AML-193 (cell line): Measurements from ENCODE around the gene CFAP46.
"Not testable (repeated sequence)": the region's sequence is repeated elsewhere in the genome, so short reads cannot be mapped to it uniquely, and the experiment has no call there.

Experiments used
- DNase-seq, 2 experiments: peaks; one replicate each; lab custom pipeline; 2025; lab: John Stamatoyannopoulos, UW

The CFAP46 gene

DNA sequence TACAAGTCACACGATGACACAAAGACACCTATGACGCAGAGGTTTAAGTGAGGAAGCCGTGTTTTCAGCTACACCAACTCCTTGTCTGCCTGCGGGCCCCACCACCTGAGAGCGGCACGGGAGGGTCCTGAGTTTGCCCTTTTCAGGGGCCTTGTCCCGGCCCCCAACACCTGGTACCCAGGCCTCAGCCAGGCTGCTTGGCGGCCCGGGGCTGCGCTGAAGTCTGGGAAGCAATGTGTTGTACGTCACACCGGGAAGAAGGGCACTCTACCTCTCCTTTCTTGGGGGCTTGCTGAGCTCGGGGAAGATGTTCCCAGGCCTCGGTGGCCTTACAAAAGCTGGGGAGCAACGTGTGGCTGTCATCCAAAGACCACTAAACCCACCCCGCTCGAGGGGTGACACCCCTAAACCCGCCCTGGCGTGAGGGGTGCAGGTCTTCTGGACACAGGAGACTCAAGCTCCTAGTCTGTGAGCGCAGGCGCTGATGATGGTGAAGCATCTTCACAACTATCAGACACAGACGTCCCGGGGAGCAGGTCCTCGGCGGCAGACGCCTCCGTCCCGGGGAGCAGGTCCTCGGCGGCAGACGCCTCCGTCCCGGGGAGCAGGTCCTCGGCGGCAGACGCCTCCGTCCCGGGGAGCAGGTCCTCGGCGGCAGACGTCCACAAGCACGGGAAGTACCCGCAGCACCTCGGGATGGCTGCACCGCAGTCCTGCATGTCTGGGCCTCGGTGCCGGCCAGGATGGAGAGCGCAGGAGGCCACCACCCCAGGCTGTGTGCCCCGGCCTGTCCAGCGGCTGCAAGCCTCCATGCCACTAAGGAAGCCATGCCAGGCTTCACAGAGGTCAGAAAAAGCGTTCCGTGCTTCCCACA is 15.4 kb downstream of the CFAP46 start:
- no peak for DNase-seq

- no peak for DNase-seq
Observed at GRCh38 chr10:132926070-132926469, 16.3 kb downstream of the CFAP46 start.

- no peak for DNase-seq
Observed at GRCh38 chr10:132925614-132926013, 16.8 kb downstream of the CFAP46 start.

DNA sequence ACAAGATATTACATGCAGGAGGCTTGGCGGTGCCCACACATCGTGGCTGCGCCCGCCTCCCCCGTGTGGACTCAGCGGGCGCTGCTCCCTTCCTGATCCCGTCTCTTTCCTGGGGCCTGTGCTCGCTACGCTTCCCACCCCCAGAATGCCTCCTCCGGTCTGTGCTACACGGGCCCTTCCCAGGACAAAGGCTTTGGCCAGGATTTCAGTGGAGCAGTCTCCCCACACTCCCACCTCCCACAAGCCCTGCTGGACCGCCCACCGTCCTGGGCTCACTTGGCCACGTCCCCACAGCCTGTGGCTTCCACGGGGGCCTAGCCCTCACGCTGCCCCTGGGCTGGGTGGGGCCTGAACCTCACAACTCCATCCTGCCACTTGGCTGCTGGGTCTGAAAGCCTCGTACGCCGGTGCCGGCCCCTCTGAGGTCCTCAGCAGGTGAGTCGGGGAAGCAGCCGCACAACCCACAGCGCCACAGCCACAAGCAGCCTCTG is 17.3 kb downstream of the CFAP46 start:
- no peak for DNase-seq

GRCh38 chr10:132924046-132924952 is 18.1 kb downstream of the CFAP46 start:
- DNase-seq, result no peak

DNA sequence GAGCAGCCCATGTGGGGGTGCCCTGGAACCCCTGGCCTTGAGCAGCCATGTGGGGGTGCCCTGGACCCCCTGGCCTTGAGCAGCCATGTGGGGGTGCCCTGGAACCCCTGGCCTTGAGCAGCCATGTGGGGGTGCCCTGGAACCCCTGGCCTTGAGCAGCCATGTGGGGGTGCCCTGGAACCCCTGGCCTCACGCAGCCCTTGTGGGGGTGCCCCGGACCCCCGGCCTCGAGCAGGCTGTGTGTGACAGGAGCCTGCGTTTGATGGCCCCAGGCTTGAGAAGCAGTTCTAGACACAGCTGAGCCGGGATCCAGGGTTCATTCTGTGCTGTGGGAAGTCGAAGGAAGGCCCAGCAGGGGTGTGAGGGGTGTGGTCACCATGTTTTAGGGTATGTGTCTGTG is 19.0 kb downstream of the CFAP46 start:
- not testable (repeated sequence) for DNase-seq

DNA sequence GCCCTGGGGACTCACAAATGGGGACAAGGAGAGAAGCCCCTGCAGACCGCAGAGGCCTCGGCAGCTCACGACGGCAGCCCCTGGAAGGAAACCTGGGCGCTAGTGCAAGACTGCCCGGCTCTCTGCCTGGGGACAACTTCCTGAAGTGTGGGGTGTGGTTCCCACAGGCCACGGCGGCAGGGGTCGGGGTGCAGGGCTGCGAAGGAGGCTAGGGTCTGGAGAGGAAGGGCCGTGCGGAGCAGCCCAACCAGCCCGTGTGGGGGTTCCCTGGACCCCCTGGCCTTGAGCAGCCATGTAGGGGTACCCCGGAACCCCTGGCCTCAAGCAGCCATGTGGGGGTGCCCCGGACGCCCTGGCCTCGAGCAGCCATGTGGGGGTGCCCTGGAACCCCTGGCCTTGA is 19.5 kb downstream of the CFAP46 start:
- DNase-seq, result no peak

- DNase-seq, result no peak
Observed at GRCh38 chr10:132921818-132922807, 20.3 kb downstream of the CFAP46 start.

- DNase-seq, result no peak
Observed at GRCh38 chr10:132921086-132921485, 21.3 kb downstream of the CFAP46 start.

- no peak for DNase-seq
Observed at GRCh38 chr10:132920101-132920925, 22.1 kb downstream of the CFAP46 start.

DNA sequence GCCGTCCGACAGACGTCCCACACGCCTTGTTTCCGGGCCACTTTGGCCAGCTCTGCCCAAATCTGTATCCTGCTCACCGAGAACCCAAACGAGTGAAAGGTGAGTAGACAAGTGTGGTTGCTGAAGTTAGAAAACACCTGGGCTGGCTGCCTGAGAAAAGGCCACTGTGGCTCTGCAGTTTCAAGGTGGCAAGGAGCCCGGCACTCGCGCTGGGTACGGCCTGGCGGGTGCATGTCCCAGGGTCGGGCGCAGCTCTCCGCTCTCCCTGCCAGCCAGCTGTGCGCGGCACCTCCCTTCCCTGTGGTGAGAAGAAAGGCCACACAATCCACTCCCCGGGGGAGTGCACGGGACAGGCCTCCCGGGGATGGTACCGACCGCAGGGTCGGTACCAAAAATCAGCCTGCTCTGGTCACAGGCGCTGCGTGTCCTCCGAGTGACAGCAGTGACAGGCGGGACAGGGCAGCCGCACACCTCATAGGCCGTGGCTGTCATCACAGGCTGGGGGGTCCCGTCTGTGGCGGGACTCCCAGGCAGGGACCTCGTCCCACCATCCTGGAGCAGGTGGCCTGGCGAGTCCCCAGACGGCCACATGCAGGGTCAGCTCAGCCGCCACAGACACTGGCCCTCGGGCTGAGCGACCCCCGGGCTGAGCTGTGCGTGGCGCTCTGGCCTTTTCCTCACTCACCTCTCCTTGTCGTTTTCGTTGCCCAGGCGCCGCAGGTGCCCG is 22.8 kb downstream of the CFAP46 start:
- DNase-seq, result no peak

- no peak for DNase-seq
Observed at GRCh38 chr10:132918617-132919373, 23.6 kb downstream of the CFAP46 start.

- no peak for DNase-seq
Observed at GRCh38 chr10:132918264-132918616, 24.1 kb downstream of the CFAP46 start.

- DNase-seq, result no peak
Observed at GRCh38 chr10:132916956-132917666, 25.3 kb downstream of the CFAP46 start.

GRCh38 chr10:132916421-132916841 is 25.9 kb downstream of the CFAP46 start:
- DNase-seq, result no peak

DNA sequence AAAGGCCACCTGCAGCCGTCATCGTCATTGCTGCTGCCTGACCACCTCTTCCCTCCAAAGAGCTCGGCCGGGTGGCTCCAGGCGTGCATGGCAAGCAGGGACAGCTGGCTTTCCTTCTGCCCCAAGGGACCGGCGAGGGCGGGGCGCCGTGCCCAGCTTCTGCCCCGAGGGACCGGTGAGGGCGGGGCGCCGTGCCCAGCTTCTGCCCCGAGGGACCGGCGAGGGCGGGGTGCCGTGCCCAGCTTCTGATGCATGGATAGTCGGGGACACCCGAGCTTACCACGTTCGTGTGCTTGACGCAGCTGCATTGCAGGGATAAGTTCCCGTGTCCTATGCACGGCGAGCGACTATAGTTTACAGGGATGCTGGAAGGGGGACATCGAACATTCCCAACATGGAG is 27.0 kb downstream of the CFAP46 start:
- no peak for DNase-seq

DNA sequence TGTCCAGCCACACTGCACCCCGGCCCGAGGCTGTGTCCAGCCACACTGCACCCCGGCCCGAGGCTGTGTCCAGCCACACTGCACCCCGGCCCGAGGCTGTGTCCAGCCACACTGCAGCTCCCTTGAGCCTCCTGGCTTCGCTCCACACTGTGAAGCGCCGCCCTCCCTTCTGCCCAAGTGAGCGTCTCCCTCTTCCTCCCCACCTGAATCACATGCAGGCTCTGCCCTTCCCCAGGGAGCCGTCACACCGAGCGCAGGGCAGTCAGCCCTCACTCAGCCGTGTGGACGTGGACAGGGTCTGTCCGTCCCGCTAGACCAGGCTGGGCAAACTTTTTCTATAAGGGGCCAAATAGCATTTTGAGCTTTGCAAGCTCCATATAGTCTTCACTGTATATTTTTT is 27.6 kb downstream of the CFAP46 start:
- no peak for DNase-seq

DNA sequence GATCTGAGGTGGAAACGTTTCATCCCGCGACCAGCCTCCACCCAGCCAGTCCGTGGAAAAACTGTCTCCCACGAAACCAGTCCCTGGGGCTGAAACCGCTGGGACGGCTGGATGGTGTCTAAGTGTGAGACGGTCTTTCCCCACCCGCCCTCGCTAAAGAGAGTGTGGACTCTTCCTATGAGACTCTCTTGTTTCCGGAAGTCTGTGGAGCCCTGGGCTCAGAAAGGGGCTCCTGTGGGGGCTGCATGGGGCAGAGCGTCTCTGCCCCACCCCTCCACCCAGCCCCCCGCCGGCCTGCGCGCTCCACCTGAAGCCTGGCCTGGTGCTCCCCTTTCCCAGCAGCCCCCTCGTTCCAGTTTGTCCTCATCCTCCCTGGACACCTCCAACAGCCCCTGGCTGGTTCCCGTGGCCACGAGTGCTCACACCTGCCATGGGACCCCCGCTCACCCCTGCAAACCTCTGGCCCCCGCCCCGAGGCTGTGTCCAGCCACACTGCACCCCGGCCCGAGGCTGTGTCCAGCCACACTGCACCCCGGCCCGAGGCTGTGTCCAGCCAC is 28.7 kb downstream of the CFAP46 start:
- DNase-seq, result no peak
